K562 (cell line): ENCODE data around the gene ZNF787. TPM values are rescaled to one million over a fixed set of nuclear protein-coding genes. Genes with fewer than 3 reads are reported as not detected.

ENCODE experiments used
- CAMTA2 ChIP-seq: fragments of 250-450 bp; sonication (Bioruptor Pico); conservative IDR thresholded peaks from 2 replicates; pipeline ENCODE4 v1.5.1; 2022
- CBFB ChIP-seq: sonication (generic); formaldehyde crosslinking; IDR thresholded peaks from 2 replicates; pipeline ENCODE4 v1.4.0; 2020; ENCODE audit warnings: mild to moderate bottlenecking, missing genetic modification reagents
- CREB1 ChIP-seq, 2 experiments: sonication (generic) in 1 of 2; formaldehyde crosslinking in 1 of 2; IDR thresholded peaks; 2 replicates each; pipeline versions ENCODE4 v1.6.1 to v1.8.0; 2012 to 2022; ENCODE audit warnings: inconsistent platforms in 1 of 2, mild to moderate bottlenecking in 1 of 2, missing genetic modification reagents in 1 of 2, moderate library complexity in 1 of 2
- DIDO1 ChIP-seq: fragments of 450-650 bp; IDR thresholded peaks from 2 replicates; pipeline ENCODE4 v1.6.1; 2016; ENCODE audit warnings: low read depth, missing biosample characterization, missing genetic modification characterization
- EZH2 ChIP-seq: IDR thresholded peaks from 2 replicates; pipeline ENCODE4 v1.6.1; 2012; ENCODE audit warnings: low read depth, mild to moderate bottlenecking, inconsistent platforms, low read length, borderline replicate concordance
- FOXJ3 ChIP-seq: sonication (generic); formaldehyde crosslinking; IDR thresholded peaks from 2 replicates; pipeline ENCODE4 v1.4.0; 2020; ENCODE audit warnings: mild to moderate bottlenecking, missing genetic modification reagents
- FOXK2 ChIP-seq, 2 experiments: fragments of 450-650 bp; IDR thresholded peaks in 1 of 2; conservative IDR thresholded peaks in 1 of 2; 2 replicates each; pipeline ENCODE4 v1.6.1; 2016; ENCODE audit warnings: low read depth in 2 of 2, mild to moderate bottlenecking in 1 of 2
- KLF1 ChIP-seq: fragments of 450-650 bp; IDR thresholded peaks from 2 replicates; pipeline ENCODE4 v1.6.1; 2016; ENCODE audit warnings: missing genetic modification characterization, missing compliant biosample characterization
- KLF16 ChIP-seq: IDR thresholded peaks from 2 replicates; pipeline ENCODE4 v1.6.1; 2016; ENCODE audit warnings: antibody characterized with exemption
- MXI1 ChIP-seq: IDR thresholded peaks from 2 replicates; pipeline ENCODE4 v1.6.1; 2011; ENCODE audit warnings: low read depth, mild to moderate bottlenecking, improper control_type of control experiment, low read length
- RBM14 ChIP-seq: fragments of 200-400 bp; formaldehyde crosslinking; IDR thresholded peaks from 2 replicates; pipeline ENCODE4 v1.6.1; 2018; ENCODE audit warnings: low read depth, mild to moderate bottlenecking, low read length, moderate library complexity, borderline replicate concordance; ENCODE audit not compliant: insufficient read depth
- RBM39 ChIP-seq: fragments of 200-400 bp; formaldehyde crosslinking; optimal IDR thresholded peaks from 2 replicates; pipeline ENCODE3; 2018; ENCODE audit warnings: low read depth, low read length
- RFX5 ChIP-seq: IDR thresholded peaks from 2 replicates; pipeline ENCODE4 v1.6.1; 2011; ENCODE audit warnings: low read depth, mild to moderate bottlenecking, improper control_type of control experiment, low read length
- SLC30A9 ChIP-seq: fragments of 250-450 bp; sonication (Bioruptor Pico); IDR thresholded peaks from 2 replicates; pipeline ENCODE4 v1.8.0; 2022; ENCODE audit warnings: mild to moderate bottlenecking, moderate library complexity
- STAG1 ChIP-seq: sonication (generic); formaldehyde crosslinking; IDR thresholded peaks from 2 replicates; pipeline ENCODE4 v1.5.0; 2020; ENCODE audit warnings: missing genetic modification reagents, borderline replicate concordance
- TAL1 ChIP-seq: fragments of 450-650 bp; IDR thresholded peaks from 2 replicates; pipeline ENCODE4 v1.6.1; 2016; ENCODE audit warnings: mild to moderate bottlenecking
- TCFL5 ChIP-seq: fragments of 250-450 bp; sonication (Bioruptor Pico); conservative IDR thresholded peaks from 2 replicates; pipeline ENCODE4 v1.6.1; 2021; ENCODE audit warnings: mild to moderate bottlenecking, moderate library complexity, matching md5 sums
- ZNF695 ChIP-seq: fragments of 450-650 bp; formaldehyde crosslinking; IDR thresholded peaks from 2 replicates; pipeline ENCODE4 v1.4.0; 2020; ENCODE audit warnings: mild to moderate bottlenecking, moderate library complexity
- polyA plus RNA-seq, 8 experiments: library from polyadenylated mRNA; depleted of rRNA in 4 of 8; stranded (reverse) in 5 of 8; unstranded in 3 of 8; fragments of >200 nt; fragmentation: Nextera tagmentation in 2 of 8; fragmentation: Illumina TruSeq in 1 of 8; extraction: Ambion mirVana in 2 of 8; extraction: Trizol in 1 of 8; gene quantifications; 2 replicates each; pipeline versions ENCODE4 v1.2.1 to v1.2.3, GENCODE V29; 2011 to 2014; ENCODE audit warnings: inconsistent platforms in 1 of 8, missing spikeins in 1 of 8
- total RNA-seq, 7 experiments: library from RNA; depleted of rRNA in 6 of 7; stranded (reverse); fragments of >200 nt in 6 of 7; fragmentation: Illumina TruSeq in 2 of 7; extraction: Trizol in 2 of 7; gene quantifications; 2 replicates each; pipeline versions ENCODE4 v1.2.1 to v1.2.3, GENCODE V29; 2011 to 2021; ENCODE audit warnings: low replicate concordance in 1 of 7
- TF ChIP-seq, protein P1 (sequence below): sonication (generic); formaldehyde crosslinking; IDR thresholded peaks from 2 replicates; pipeline ENCODE4 v1.8.1; 2023; ENCODE audit warnings: missing genetic modification reagents, mild to moderate bottlenecking, borderline replicate concordance
- TF ChIP-seq, protein P2 (sequence below): fragments of 250-450 bp; sonication (Bioruptor Pico); IDR thresholded peaks from 2 replicates; pipeline ENCODE4 v1.8.0; 2022; ENCODE audit warnings: inconsistent platforms, mild to moderate bottlenecking, moderate library complexity, borderline replicate concordance
- TF ChIP-seq, protein P3 (sequence below): fragments of 250-450 bp; sonication (Bioruptor Pico); IDR thresholded peaks from 2 replicates; pipeline ENCODE4 v1.8.0; 2022; ENCODE audit warnings: inconsistent platforms

ZNF787 gene
- total and polyA plus RNA-seq, 9 of the 15 experiments (the other 6 are each of a cell fraction or from before 2014, with no cell fraction given) = 0.45 to 77.6 (median 7.3) TPM

DNA sequence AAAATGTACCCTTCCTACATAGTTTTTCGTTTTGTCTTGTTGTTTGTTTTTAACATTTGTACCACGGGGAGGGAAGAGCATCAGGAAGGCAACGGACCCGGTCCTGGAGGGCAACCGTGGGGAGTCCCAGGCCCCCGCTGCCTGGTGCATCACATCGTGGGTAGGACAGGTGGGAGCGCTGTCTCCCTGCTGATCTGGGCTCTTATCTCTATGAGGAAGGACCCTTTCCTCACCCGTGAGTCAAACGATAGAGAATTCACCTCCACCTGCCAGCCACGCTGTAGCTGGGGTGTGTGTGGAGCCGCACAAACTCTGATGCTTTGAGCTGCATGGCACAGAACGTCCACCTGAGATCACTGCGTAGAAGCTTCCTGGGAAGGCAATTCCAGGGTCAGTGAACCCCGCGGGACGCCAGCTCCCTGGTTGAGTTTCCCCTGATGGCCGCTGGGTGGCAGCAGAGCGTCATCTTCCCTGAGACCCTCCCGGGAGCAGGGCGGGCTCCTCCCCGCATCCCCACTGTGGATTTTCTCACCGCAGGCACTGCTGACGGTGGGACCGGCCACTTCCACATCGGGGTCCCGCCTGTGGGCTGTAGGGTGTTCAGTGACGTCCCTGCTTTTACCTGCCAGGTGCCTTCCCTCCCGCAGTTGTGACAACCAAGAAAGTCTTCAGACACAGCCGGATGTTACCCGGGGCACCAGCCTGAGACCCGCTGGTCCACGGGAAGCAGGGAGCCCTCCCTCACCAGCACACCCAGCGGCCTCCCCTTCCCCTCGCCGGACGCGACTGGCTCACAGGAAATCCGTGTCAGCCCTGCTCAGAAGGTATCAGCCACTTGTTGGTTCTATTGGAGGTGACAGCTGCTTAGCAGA lies 54.7 kb downstream of the ZNF787 start (continued):
- TF ChIP-seq, protein P1, sequence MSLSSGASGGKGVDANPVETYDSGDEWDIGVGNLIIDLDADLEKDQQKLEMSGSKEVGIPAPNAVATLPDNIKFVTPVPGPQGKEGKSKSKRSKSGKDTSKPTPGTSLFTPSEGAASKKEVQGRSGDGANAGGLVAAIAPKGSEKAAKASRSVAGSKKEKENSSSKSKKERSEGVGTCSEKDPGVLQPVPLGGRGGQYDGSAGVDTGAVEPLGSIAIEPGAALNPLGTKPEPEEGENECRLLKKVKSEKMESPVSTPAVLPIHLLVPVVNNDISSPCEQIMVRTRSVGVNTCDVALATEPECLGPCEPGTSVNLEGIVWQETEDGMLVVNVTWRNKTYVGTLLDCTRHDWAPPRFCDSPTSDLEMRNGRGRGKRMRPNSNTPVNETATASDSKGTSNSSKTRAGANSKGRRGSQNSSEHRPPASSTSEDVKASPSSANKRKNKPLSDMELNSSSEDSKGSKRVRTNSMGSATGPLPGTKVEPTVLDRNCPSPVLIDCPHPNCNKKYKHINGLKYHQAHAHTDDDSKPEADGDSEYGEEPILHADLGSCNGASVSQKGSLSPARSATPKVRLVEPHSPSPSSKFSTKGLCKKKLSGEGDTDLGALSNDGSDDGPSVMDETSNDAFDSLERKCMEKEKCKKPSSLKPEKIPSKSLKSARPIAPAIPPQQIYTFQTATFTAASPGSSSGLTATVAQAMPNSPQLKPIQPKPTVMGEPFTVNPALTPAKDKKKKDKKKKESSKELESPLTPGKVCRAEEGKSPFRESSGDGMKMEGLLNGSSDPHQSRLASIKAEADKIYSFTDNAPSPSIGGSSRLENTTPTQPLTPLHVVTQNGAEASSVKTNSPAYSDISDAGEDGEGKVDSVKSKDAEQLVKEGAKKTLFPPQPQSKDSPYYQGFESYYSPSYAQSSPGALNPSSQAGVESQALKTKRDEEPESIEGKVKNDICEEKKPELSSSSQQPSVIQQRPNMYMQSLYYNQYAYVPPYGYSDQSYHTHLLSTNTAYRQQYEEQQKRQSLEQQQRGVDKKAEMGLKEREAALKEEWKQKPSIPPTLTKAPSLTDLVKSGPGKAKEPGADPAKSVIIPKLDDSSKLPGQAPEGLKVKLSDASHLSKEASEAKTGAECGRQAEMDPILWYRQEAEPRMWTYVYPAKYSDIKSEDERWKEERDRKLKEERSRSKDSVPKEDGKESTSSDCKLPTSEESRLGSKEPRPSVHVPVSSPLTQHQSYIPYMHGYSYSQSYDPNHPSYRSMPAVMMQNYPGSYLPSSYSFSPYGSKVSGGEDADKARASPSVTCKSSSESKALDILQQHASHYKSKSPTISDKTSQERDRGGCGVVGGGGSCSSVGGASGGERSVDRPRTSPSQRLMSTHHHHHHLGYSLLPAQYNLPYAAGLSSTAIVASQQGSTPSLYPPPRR = no peak
- TF ChIP-seq TAL1 (no peak), STAG1 (peak; percentile 90; the same call in 1 of the 2 replicates), ZNF695 (CRISPR knock-in tag) (no peak), CAMTA2 (CRISPR knock-in tag) (no peak), DIDO1 (tag) (no peak), KLF1 (tag) (no peak), CBFB (CRISPR knock-in tag) (no peak), RBM39 (no peak), KLF16 (no peak), CREB1 (IDR thresholded peaks at IDR 0.05) (no peak), CREB1 (CRISPR knock-in tag; IDR thresholded peaks at IDR 0.05) (0 out of 2 replicates have a peak, but pooled peaks have one; percentile 24), RBM14 (no peak), SLC30A9 (CRISPR knock-in tag) (no peak), FOXK2 (conservative IDR thresholded peaks at IDR 0.05 in 1 of 2, IDR thresholded peaks at IDR 0.05 in 1 of 2; ENCODE audit: low read depth in 2 of 2) (no peak), MXI1 (no peak), TCFL5 (CRISPR knock-in tag) (no peak), RFX5 (no peak), FOXJ3 (CRISPR knock-in tag) (no peak), EZH2 (no peak)
- TF ChIP-seq, protein P2, sequence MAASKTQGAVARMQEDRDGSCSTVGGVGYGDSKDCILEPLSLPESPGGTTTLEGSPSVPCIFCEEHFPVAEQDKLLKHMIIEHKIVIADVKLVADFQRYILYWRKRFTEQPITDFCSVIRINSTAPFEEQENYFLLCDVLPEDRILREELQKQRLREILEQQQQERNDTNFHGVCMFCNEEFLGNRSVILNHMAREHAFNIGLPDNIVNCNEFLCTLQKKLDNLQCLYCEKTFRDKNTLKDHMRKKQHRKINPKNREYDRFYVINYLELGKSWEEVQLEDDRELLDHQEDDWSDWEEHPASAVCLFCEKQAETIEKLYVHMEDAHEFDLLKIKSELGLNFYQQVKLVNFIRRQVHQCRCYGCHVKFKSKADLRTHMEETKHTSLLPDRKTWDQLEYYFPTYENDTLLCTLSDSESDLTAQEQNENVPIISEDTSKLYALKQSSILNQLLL (CRISPR knock-in tag) = no peak
- TF ChIP-seq, protein P3, sequence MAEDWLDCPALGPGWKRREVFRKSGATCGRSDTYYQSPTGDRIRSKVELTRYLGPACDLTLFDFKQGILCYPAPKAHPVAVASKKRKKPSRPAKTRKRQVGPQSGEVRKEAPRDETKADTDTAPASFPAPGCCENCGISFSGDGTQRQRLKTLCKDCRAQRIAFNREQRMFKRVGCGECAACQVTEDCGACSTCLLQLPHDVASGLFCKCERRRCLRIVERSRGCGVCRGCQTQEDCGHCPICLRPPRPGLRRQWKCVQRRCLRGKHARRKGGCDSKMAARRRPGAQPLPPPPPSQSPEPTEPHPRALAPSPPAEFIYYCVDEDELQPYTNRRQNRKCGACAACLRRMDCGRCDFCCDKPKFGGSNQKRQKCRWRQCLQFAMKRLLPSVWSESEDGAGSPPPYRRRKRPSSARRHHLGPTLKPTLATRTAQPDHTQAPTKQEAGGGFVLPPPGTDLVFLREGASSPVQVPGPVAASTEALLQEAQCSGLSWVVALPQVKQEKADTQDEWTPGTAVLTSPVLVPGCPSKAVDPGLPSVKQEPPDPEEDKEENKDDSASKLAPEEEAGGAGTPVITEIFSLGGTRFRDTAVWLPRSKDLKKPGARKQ (CRISPR knock-in tag) = no peak
